Psoas muscle (tissue), 8 donors: ENCODE data around the gene DSE. TPM values are rescaled to one million over a fixed set of nuclear protein-coding genes. Genes with fewer than 3 reads are reported as not detected.

Experiments
- ATAC-seq, 4 donors: fragments of 200-7000 bp; cut with Tn5 transposase; one replicate each; pipeline ENCODE4 v1.9.1; 2020; ENCODE audit warnings: moderate library complexity in 3 of 4, mild to moderate bottlenecking in 2 of 4
- DNase-seq, 2 donors: peaks; one replicate each; pipeline ENCODE4 v3.0.0-alpha.2; 2020
- H3K27ac ChIP-seq: fragments of 200-600 bp; one replicate; pipeline ENCODE4 v1.8.0; 2022
- H3K27me3 ChIP-seq, 3 donors: fragments of 200-600 bp in 1 of 3; one replicate each; pipeline versions ENCODE4 v1.6.1 to v1.8.0; 2013 to 2022; ENCODE audit warnings: low read length in 2 of 3, mild to moderate bottlenecking in 2 of 3, moderate library complexity in 1 of 3; ENCODE audit not compliant: insufficient read depth in 3 of 3
- H3K36me3 ChIP-seq, 2 donors: fragments of 200-600 bp in 1 of 2; one replicate each; pipeline versions ENCODE4 v1.6.1 to v1.8.0; 2013 to 2022; ENCODE audit warnings: low read depth in 1 of 2, mild to moderate bottlenecking in 1 of 2, moderate library complexity in 1 of 2; ENCODE audit not compliant: insufficient read depth in 1 of 2
- H3K4me1 ChIP-seq: fragments of 200-600 bp; one replicate; pipeline ENCODE4 v1.8.0; 2022
- H3K4me3 ChIP-seq: fragments of 200-600 bp; one replicate; pipeline ENCODE4 v1.8.0; 2022; ENCODE audit warnings: mild to moderate bottlenecking
- H3K9me3 ChIP-seq: fragments of 200-600 bp; one replicate; pipeline ENCODE4 v1.8.0; 2022
- CTCF ChIP-seq: fragments of 200-600 bp; IDR thresholded peaks from one replicate; pipeline ENCODE4 v1.8.0; 2022; ENCODE audit warnings: antibody characterized with exemption
- WGBS, 3 donors: extraction: QIAGEN DNeasy Blood & Tissue Kit; methylation state at CpG; one replicate each; pipeline versions ENCODE4 v1.1.6 to v1.1.7; 2013; 5-methylcytosine and 5-hydroxymethylcytosine counted together
- intact Hi-C, 2 donors: fragments of 100-400 bp; cut with DNase I; formaldehyde crosslinking; loops; one replicate each; pipeline versions ENCODE4 v1.11.0 to v1.14.2; 2022
- polyA plus RNA-seq, 3 donors: library from polyadenylated mRNA; stranded (reverse); fragments of 200-250 nt; gene quantifications; one replicate each; pipeline ENCODE4 v1.2.3, GENCODE V29; 2013
- total RNA-seq, 4 donors: library from RNA; stranded (reverse); fragmentation: NEBNext Ultra II Directional in 2 of 4; extraction: Animal tissue kit (Norgen Biotek cat#: 25700) in 2 of 4; gene quantifications; one replicate each; pipeline versions ENCODE4 v1.2.1 to v1.2.4, GENCODE V29; 2021 to 2023
- donor health status: healthy with polysubstance abuse.
- donor health status: DM: no; HTN: no; CAD: no; lungs with moderate emphysema.
- donor health status: Bipolar disorder and iron deficiency.
- donor health status: healthy.
- donor health status: DM: yes; HTN: yes; CAD: no.
- donor health status: DM: no; HTN: no; CAD: no.
- donor health status: DM: no; HTN: no; CAD: no.
- donor health status: DM: yes; HTN: yes; CAD: no.

Gene DSE
- total and polyA plus RNA-seq, 7 donors, result 2.3 to 26.7 (median 9.6) TPM

- intact Hi-C loops, result loop anchor here (5.0 kb wide), 2 partner anchors 39 to 44 kb away; no protein-coding TSS in a partner anchor
- no peak for DNase-seq
- Histone ChIP-seq H3K27ac (no peak overlapping the region), H3K4me1 (peaks cover 9% of the 10 kb centered on the region), H3K36me3 (no peaks in the 10 kb centered on the region), H3K9me3 (no peaks in the 10 kb centered on the region), H3K4me3 (no peak overlapping the region), H3K27me3 (no peaks in the 10 kb centered on the region)
- 92 to 95% (median 92%) methylated on average over 6 of the region's 6 CpGs for WGBS, 3 donors
- no peak for TF ChIP-seq CTCF
- ATAC-seq, result no peak
Measured at GRCh38 chr6:116373300-116373699, 2.6 kb downstream of the DSE start.

- WGBS, 3 donors, result 82 to 91% (median 90%) methylated on average over 1 of the region's 1 CpG
- intact Hi-C loops, result loop anchor here (5.0 kb wide), 2 partner anchors 38 to 43 kb away; no protein-coding TSS in a partner anchor
- Histone ChIP-seq H3K9me3 (no peaks in the 10 kb centered on the region), H3K27me3 (no peaks in the 10 kb centered on the region), H3K27ac (no peak overlapping the region), H3K4me1 (peaks cover 9% of the 10 kb centered on the region), H3K4me3 (no peak overlapping the region), H3K36me3 (no peaks in the 10 kb centered on the region)
- ATAC-seq (no peak), DNase-seq (no peak)
- no peak for TF ChIP-seq CTCF
Measured at GRCh38 chr6:116373940-116374339, 3.2 kb downstream of the DSE start.

GRCh38 chr6:116374586-116374985, 3.8 kb downstream of the DSE start:
- no peak overlapping the region for H3K27ac ChIP-seq
- TF ChIP-seq CTCF, result no peak
- peaks cover 8% of the 10 kb centered on the region for H3K4me1 ChIP-seq
- ATAC-seq, result no peak
- no peak for DNase-seq
- intact Hi-C loops, result loop anchor here (5.0 kb wide), 2 partner anchors 38 to 43 kb away; no protein-coding TSS in a partner anchor
- H3K27me3 ChIP-seq, result no peaks in the 10 kb centered on the region
- H3K4me3 ChIP-seq, result no peak overlapping the region
- no peaks in the 10 kb centered on the region for H3K9me3 ChIP-seq
- no peaks in the 10 kb centered on the region for H3K36me3 ChIP-seq
- WGBS, 3 donors, result 72 to 80% (median 80%) methylated on average over 5 of the region's 5 CpGs

- Histone ChIP-seq H3K36me3 (no peaks in the 10 kb centered on the region), H3K9me3 (no peaks in the 10 kb centered on the region), H3K4me3 (no peak overlapping the region), H3K4me1 (peaks cover 3% of the 10 kb centered on the region), H3K27ac (no peak overlapping the region), H3K27me3 (no peaks in the 10 kb centered on the region)
- no peak for TF ChIP-seq CTCF
- intact Hi-C loops, result no loop called here
- ATAC-seq (no peak), DNase-seq (no peak)
- 95 to 100% (median 100%) methylated on average over 2 of the region's 2 CpGs for WGBS, 3 donors
Measured at GRCh38 chr6:116375262-116375661, 4.5 kb downstream of the DSE start.

GRCh38 chr6:116376149-116376548, 5.4 kb downstream of the DSE start:
- H3K4me1 ChIP-seq, result peaks cover 3% of the 10 kb centered on the region
- no peak for TF ChIP-seq CTCF
- no peak for DNase-seq
- no peak overlapping the region for H3K27ac ChIP-seq
- H3K27me3 ChIP-seq, result no peaks in the 10 kb centered on the region
- intact Hi-C loops, result no loop called here
- WGBS, 3 donors, result 86 to 87% (median 86%) methylated on average over 4 of the region's 4 CpGs
- no peak overlapping the region for H3K4me3 ChIP-seq
- ATAC-seq, result no peak
- H3K36me3 ChIP-seq, result no peaks in the 10 kb centered on the region
- no peaks in the 10 kb centered on the region for H3K9me3 ChIP-seq
